HEK293T (cell line): ENCODE measurements around the gene C1QTNF8.

Experiments used
- CTCF ChIA-PET: fragments of 350-600 bp; formaldehyde crosslinking; extraction: SDS; loops from one replicate; lab custom pipeline; 2021; ENCODE audit warnings: antibody characterized with exemption, inconsistent platforms; lab: Yijun Ruan, JAX
- POLR2A ChIA-PET: fragments of 350-600 bp; formaldehyde crosslinking; extraction: SDS; loops from one replicate; lab custom pipeline; 2020; ENCODE audit warnings: antibody characterized with exemption, inconsistent platforms; lab: Yijun Ruan, JAX
- DNase-seq: peaks from one replicate; pipeline ENCODE4 v3.0.0; 2012; ENCODE audit warnings: mixed read lengths; ENCODE audit errors: extremely low spot score
- ARNT ChIP-seq: fragments of 450-650 bp; IDR thresholded peaks from 2 replicates; pipeline ENCODE4 v1.6.1; 2017; ENCODE audit warnings: mild to moderate bottlenecking
- BHLHE40 ChIP-seq: fragments of 450-650 bp; IDR thresholded peaks from 2 replicates; pipeline ENCODE4 v1.6.1; 2016; ENCODE audit warnings: mild to moderate bottlenecking, moderate library complexity, borderline replicate concordance
- CTBP1 ChIP-seq: fragments of 450-650 bp; IDR thresholded peaks from 2 replicates; pipeline ENCODE4 v1.6.1; 2016; ENCODE audit warnings: borderline replicate concordance
- ELF4 ChIP-seq: fragments of 450-650 bp; IDR thresholded peaks from 2 replicates; pipeline ENCODE4 v1.6.1; 2017; ENCODE audit warnings: antibody characterized with exemption
- FOXA1 ChIP-seq: fragments of 450-650 bp; IDR thresholded peaks from 2 replicates; pipeline ENCODE4 v1.6.1; 2016; ENCODE audit warnings: mild to moderate bottlenecking
- FOXK2 ChIP-seq: fragments of 450-650 bp; IDR thresholded peaks from 2 replicates; pipeline ENCODE4 v1.6.1; 2016; ENCODE audit warnings: mild to moderate bottlenecking
- FOXM1 ChIP-seq: fragments of 450-650 bp; IDR thresholded peaks from 2 replicates; pipeline ENCODE4 v1.6.1; 2017; ENCODE audit warnings: mild to moderate bottlenecking, borderline replicate concordance
- HDGF ChIP-seq: fragments of 450-650 bp; IDR thresholded peaks from 2 replicates; pipeline ENCODE4 v1.6.1; 2017; ENCODE audit warnings: antibody characterized with exemption, borderline replicate concordance
- L3MBTL2 ChIP-seq: fragments of 450-650 bp; conservative IDR thresholded peaks from 2 replicates; pipeline ENCODE4 v1.6.1; 2016; ENCODE audit warnings: mild to moderate bottlenecking
- LEF1 ChIP-seq: fragments of 450-650 bp; IDR thresholded peaks from 2 replicates; pipeline ENCODE4 v1.6.1; 2017; ENCODE audit warnings: mild to moderate bottlenecking, borderline replicate concordance
- NFRKB ChIP-seq: fragments of 450-650 bp; IDR thresholded peaks from 2 replicates; pipeline ENCODE4 v1.6.1; 2016; ENCODE audit warnings: mild to moderate bottlenecking, moderate library complexity
- SP1 ChIP-seq: fragments of 450-650 bp; IDR thresholded peaks from 2 replicates; pipeline ENCODE4 v1.6.1; 2017
- SUZ12 ChIP-seq: fragments of 450-650 bp; IDR thresholded peaks from 2 replicates; pipeline ENCODE4 v1.6.1; 2016; ENCODE audit warnings: mild to moderate bottlenecking
- TARDBP ChIP-seq: fragments of 450-650 bp; IDR thresholded peaks from 2 replicates; pipeline ENCODE4 v1.6.1; 2016
- ZNF384 ChIP-seq: fragments of 450-650 bp; IDR thresholded peaks from 2 replicates; pipeline ENCODE4 v1.6.1; 2016
- TF ChIP-seq, protein P1 (sequence below): fragments of 450-650 bp; IDR thresholded peaks from 2 replicates; pipeline ENCODE4 v1.6.1; 2016

The C1QTNF8 gene

DNA sequence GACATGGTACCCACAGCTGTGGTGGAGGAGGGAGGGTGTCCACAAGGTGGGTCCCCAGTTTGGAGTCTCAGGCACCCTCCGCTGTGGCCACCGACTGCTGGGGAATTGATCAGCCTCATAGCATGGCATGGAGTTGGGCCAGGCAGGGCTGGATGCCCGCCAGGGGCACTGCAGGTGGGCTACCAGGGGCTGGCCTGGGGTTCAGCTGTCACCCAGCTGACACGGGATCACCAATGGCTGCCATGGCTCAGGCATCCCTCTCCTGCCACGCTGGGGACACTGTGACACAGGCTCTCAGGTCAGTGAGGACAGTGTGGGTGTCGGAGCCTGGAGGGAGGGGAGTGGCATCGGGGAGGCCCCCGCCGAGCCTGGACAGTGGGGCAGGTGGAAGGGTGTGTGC is 43.3 kb downstream of the C1QTNF8 start:
- CTCF ChIA-PET, result no interaction called here
- no peak for DNase-seq
- TF ChIP-seq ZNF384 (no peak), SP1 (no peak), ELF4 (no peak)
- POLR2A ChIA-PET, result no interaction called here

DNA sequence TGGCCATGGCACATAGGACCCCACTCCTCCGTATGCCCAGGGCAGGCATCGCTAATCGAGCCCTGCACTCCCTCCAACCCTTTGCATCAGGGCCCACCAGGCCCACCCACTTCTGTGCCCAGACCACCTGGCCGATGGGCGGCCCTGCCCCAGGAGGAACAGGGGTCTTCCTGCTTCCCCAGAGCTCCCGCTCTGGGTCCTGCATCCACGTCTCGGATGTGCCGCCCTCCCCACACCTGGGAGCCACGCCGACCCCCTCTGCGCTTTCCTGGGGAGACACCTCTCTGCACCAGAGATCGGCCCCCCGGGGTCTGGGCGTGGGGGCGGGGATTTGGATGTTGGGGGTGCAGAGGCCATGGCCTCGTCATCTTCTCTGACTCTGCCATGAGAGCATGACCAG is 44.6 kb downstream of the C1QTNF8 start:
- TF ChIP-seq ZNF384 (no peak), CTBP1 (no peak), ELF4 (no peak), FOXM1 (no peak), FOXK2 (no peak), NFRKB (no peak), FOXA1 (no peak), L3MBTL2 (no peak), TARDBP (no peak), ARNT (no peak), HDGF (no peak), SP1 (no peak), SUZ12 (no peak)
- TF ChIP-seq, protein P1, sequence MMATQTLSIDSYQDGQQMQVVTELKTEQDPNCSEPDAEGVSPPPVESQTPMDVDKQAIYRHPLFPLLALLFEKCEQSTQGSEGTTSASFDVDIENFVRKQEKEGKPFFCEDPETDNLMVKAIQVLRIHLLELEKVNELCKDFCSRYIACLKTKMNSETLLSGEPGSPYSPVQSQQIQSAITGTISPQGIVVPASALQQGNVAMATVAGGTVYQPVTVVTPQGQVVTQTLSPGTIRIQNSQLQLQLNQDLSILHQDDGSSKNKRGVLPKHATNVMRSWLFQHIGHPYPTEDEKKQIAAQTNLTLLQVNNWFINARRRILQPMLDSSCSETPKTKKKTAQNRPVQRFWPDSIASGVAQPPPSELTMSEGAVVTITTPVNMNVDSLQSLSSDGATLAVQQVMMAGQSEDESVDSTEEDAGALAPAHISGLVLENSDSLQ, result no peak
- POLR2A ChIA-PET, result no interaction called here

GRCh38 chr16:1050921-1051320 is 45.1 kb downstream of the C1QTNF8 start:
- ChIA-PET CTCF (no interaction called here), POLR2A (no interaction called here)
- TF ChIP-seq FOXM1 (no peak), ZNF384 (no peak), SUZ12 (no peak), NFRKB (no peak), FOXK2 (no peak)
- no peak for DNase-seq

More for the DNA sequence above, 44.6 kb downstream of the C1QTNF8 start:
- CTCF ChIA-PET, result interaction anchor here (0.5 kb wide), 1 partner anchor 124 kb away, joined by 3 read pairs; no protein-coding TSS in a partner anchor
- no peak for DNase-seq

DNA sequence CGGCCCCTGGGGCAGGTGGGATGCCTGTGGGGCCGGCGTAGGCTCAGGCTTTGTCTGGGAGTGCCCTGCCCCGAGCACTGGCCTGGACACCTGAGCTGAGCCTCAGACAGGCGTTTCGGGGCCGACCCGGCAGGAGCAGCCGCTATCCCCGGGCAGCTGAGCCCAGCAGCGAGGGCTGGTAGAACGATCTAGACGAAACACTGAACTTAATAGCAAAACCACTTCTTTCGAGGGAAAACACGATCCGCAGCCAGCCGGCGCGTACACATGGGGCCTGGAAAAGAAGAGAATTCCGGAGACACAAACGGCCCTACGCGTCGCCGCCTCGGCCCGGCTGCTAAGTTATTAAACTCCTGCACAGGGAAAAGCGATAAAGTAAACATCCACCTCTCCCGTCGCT is 45.5 kb downstream of the C1QTNF8 start:
- CTCF ChIA-PET, result no interaction called here
- no peak for TF ChIP-seq FOXM1
- TF ChIP-seq LEF1, result no peak
- no peak for TF ChIP-seq FOXA1
- no peak for TF ChIP-seq HDGF
- no peak for TF ChIP-seq NFRKB
- TF ChIP-seq CTBP1, result no peak
- TF ChIP-seq BHLHE40, result no peak
- no peak for TF ChIP-seq L3MBTL2
- TF ChIP-seq ARNT, result no peak
- no peak for TF ChIP-seq ZNF384
- no peak for TF ChIP-seq ELF4
- TF ChIP-seq TARDBP, result no peak
- no peak for TF ChIP-seq SP1
- POLR2A ChIA-PET, result no interaction called here
- DNase-seq, result no peak

GRCh38 chr16:1049976-1050247 is 46.1 kb downstream of the C1QTNF8 start:
- ChIA-PET POLR2A (no interaction called here), CTCF (no interaction called here)
- TF ChIP-seq ARNT, result no peak
- TF ChIP-seq LEF1, result no peak
- TF ChIP-seq BHLHE40, result no peak
- no peak for TF ChIP-seq TARDBP
- TF ChIP-seq, protein P1, result no peak
- TF ChIP-seq CTBP1, result no peak
- no peak for TF ChIP-seq FOXM1
- TF ChIP-seq HDGF, result no peak
- no peak for TF ChIP-seq ZNF384
- no peak for TF ChIP-seq L3MBTL2
- no peak for TF ChIP-seq NFRKB
- TF ChIP-seq SUZ12, result no peak
- no peak for TF ChIP-seq SP1
- TF ChIP-seq FOXA1, result no peak
- no peak for TF ChIP-seq ELF4
- TF ChIP-seq FOXK2, result no peak
- DNase-seq, result no peak

GRCh38 chr16:1049113-1049975 is 46.7 kb downstream of the C1QTNF8 start:
- POLR2A ChIA-PET, result no interaction called here
- DNase-seq, result no peak
- CTCF ChIA-PET, result no interaction called here
- TF ChIP-seq L3MBTL2 (no peak), SUZ12 (no peak), ARNT (no peak), FOXM1 (no peak), BHLHE40 (no peak), NFRKB (no peak)
- TF ChIP-seq, protein P1, result no peak
